ACC112 (cell line): ENCODE results near the gene PLPP4.

ENCODE experiments used
- H2AFZ ChIP-seq: fragments of 200-600 bp; sonication (generic); one replicate; pipeline ENCODE4 v1.6.0; 2017; ENCODE audit warnings: antibody characterized with exemption, low read length; ENCODE audit not compliant: unreplicated experiment
- H3K27ac ChIP-seq: fragments of 200-600 bp; sonication (generic); 2 replicates; pipeline ENCODE4 v1.5.1; 2014; ENCODE audit warnings: low read depth, mild to moderate bottlenecking, antibody characterized with exemption, low read length, moderate library complexity
- H3K27me3 ChIP-seq: fragments of 200-600 bp; sonication (generic); 2 replicates; pipeline ENCODE4 v1.6.1; 2014; ENCODE audit warnings: mild to moderate bottlenecking, antibody characterized with exemption, low read length, moderate library complexity, mixed read lengths; ENCODE audit not compliant: insufficient read depth
- H3K36me3 ChIP-seq: fragments of 200-600 bp; sonication (generic); 2 replicates; pipeline ENCODE4 v1.6.1; 2016; ENCODE audit warnings: mild to moderate bottlenecking, antibody characterized with exemption, low read length, moderate library complexity, mixed read lengths; ENCODE audit not compliant: insufficient read depth
- H3K4me1 ChIP-seq: fragments of 200-600 bp; sonication (generic); one replicate; pipeline ENCODE4 v1.6.1; 2016; ENCODE audit warnings: low read length, mixed read lengths; ENCODE audit not compliant: insufficient read depth, unreplicated experiment, control insufficient read depth
- H3K4me3 ChIP-seq: fragments of 200-600 bp; sonication (generic); 2 replicates; pipeline ENCODE4 v1.5.1; 2014; ENCODE audit warnings: mild to moderate bottlenecking, low read depth, low read length
- H3K79me2 ChIP-seq: fragments of 200-600 bp; sonication (generic); one replicate; pipeline ENCODE4 v1.6.0; 2016; ENCODE audit warnings: low read length; ENCODE audit not compliant: control insufficient read depth, unreplicated experiment, insufficient read depth

Gene PLPP4

GRCh38 chr10:120632047-120632446 lies 175.0 kb downstream of the PLPP4 start:
- Histone ChIP-seq H3K27me3 (no peaks in the 10 kb centered on the region), H3K27ac (no peak overlapping the region), H2AFZ (no peak overlapping the region), H3K4me3 (no peak overlapping the region), H3K79me2 (no peaks in the 10 kb centered on the region), H3K4me1 (no peaks in the 10 kb centered on the region), H3K36me3 (no peaks in the 10 kb centered on the region)

DNA sequence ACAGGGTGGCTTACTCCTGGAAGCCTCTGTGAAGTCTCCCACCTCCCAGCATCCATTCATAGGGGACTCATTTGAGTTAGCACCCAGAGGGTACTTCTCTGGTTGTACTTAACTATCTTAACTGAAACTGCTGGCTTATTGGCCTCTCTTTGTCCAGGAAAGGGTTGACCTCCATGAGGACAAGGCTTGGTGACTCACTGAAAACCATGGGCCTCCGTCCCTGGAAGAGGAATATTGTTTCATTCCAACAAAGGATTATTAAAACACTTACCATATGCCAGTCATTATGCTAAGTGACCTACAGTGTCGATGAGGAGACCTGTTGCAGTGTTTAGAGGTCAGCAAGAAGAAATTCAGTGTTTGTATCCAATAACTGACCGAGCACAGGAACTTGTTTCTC lies 175.9 kb downstream of the PLPP4 start:
- Histone ChIP-seq H3K27me3 (no peaks in the 10 kb centered on the region), H3K79me2 (no peaks in the 10 kb centered on the region), H3K27ac (no peak overlapping the region), H2AFZ (no peak overlapping the region), H3K36me3 (no peaks in the 10 kb centered on the region), H3K4me1 (no peaks in the 10 kb centered on the region), H3K4me3 (no peak overlapping the region)

DNA sequence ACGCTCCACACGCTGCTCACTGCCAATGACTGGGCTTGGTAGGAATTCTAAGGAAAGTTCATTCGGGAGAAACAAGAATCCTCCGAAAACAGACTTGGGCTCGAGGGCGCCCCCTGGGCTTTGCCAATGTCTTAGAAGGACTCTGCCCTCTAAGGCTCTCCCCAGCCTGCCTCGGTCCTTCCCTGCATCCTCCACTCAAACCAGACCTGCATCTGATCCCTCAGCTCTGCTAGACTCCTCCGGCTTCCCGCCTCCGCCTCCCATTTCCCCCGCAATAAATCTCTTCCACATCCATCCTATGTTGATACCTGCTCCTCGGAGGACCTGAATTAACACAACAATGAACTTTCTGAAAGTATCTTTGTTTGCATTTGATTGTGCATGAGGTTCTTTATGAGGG lies 177.6 kb downstream of the PLPP4 start:
- no peak overlapping the region for H3K4me3 ChIP-seq
- H3K27ac ChIP-seq, result no peak overlapping the region
- H2AFZ ChIP-seq, result no peak overlapping the region
- H3K27me3 ChIP-seq, result no peaks in the 10 kb centered on the region
- H3K36me3 ChIP-seq, result no peaks in the 10 kb centered on the region
- no peaks in the 10 kb centered on the region for H3K4me1 ChIP-seq
- no peaks in the 10 kb centered on the region for H3K79me2 ChIP-seq
